ENCODE measurements around the gene TM2D3.

Gene TM2D3

GRCh38 chr15:101607108-101607507 is 45.1 kb downstream of the TM2D3 start:
- DNase-seq, result no peak

- DNase-seq, result no peak
Observed at GRCh38 chr15:101604124-101604874, 47.9 kb downstream of the TM2D3 start.

- DNase-seq, result no peak
Observed at GRCh38 chr15:101602801-101603200, 49.4 kb downstream of the TM2D3 start.

GRCh38 chr15:101600035-101600434 is 52.1 kb downstream of the TM2D3 start:
- DNase-seq, result no peak

GRCh38 chr15:101599091-101599490 is 53.1 kb downstream of the TM2D3 start:
- DNase-seq, result no peak

GRCh38 chr15:101597360-101597928 is 54.7 kb downstream of the TM2D3 start:
- DNase-seq, result no peak

GRCh38 chr15:101596633-101597032 is 55.5 kb downstream of the TM2D3 start:
- no peak for DNase-seq
